MM.1S (cell line): ENCODE measurements around the gene CDKN2B-AS1.

Source experiments
- DNase-seq: peaks from one replicate; pipeline ENCODE4 v3.0.0-alpha.2; 2015
- H2AFZ ChIP-seq: fragments of 300-600 bp; sonication (generic); 2 replicates; pipeline ENCODE4 v1.6.0; 2016; ENCODE audit warnings: antibody characterized with exemption, low read length
- H3F3A ChIP-seq: fragments of 300-600 bp; sonication (generic); 2 replicates; pipeline ENCODE4 v1.6.1; 2016; ENCODE audit warnings: mild to moderate bottlenecking, antibody characterized with exemption, low read length, moderate library complexity, mixed read lengths; ENCODE audit not compliant: insufficient read depth
- H3K27ac ChIP-seq: fragments of 300-600 bp; sonication (generic); 2 replicates; pipeline ENCODE4 v1.5.1; 2016; ENCODE audit warnings: mild to moderate bottlenecking, low read length
- H3K27me3 ChIP-seq: fragments of 300-600 bp; sonication (generic); replicated peaks from 2 replicates; pipeline ENCODE4 v1.6.0; 2016; ENCODE audit warnings: low read length; ENCODE audit not compliant: insufficient read depth
- H3K36me3 ChIP-seq: fragments of 300-600 bp; sonication (generic); replicated peaks from 2 replicates; pipeline ENCODE4 v1.6.1; 2016; ENCODE audit warnings: mild to moderate bottlenecking, low read length, mixed read lengths; ENCODE audit not compliant: insufficient read depth
- H3K4me1 ChIP-seq: fragments of 300-600 bp; sonication (generic); 2 replicates; pipeline ENCODE4 v1.6.1; 2016; ENCODE audit warnings: low read length, mixed read lengths
- H3K4me2 ChIP-seq: fragments of 300-600 bp; sonication (generic); 2 replicates; pipeline ENCODE4 v1.6.0; 2016; ENCODE audit warnings: low read depth, low read length
- H3K4me3 ChIP-seq: fragments of 300-600 bp; sonication (generic); 2 replicates; pipeline ENCODE4 v1.5.1; 2016; ENCODE audit warnings: low read length, mixed read lengths
- H3K79me2 ChIP-seq: fragments of 300-600 bp; sonication (generic); 2 replicates; pipeline ENCODE4 v1.6.1; 2016; ENCODE audit warnings: mixed run types, low read length, mixed read lengths
- H3K9ac ChIP-seq: fragments of 300-600 bp; sonication (generic); 2 replicates; pipeline ENCODE4 v1.6.1; 2016; ENCODE audit warnings: low read length, mixed read lengths
- H3K9me2 ChIP-seq: fragments of 300-600 bp; sonication (generic); replicated peaks from 2 replicates; pipeline ENCODE4 v1.6.1; 2016; ENCODE audit warnings: mild to moderate bottlenecking, low read length, mixed read lengths; ENCODE audit not compliant: insufficient read depth
- H3K9me3 ChIP-seq: fragments of 300-600 bp; sonication (generic); replicated peaks from 2 replicates; pipeline ENCODE4 v1.6.1; 2016; ENCODE audit warnings: mild to moderate bottlenecking, low read length, mixed read lengths; ENCODE audit not compliant: insufficient read depth
- H4K20me1 ChIP-seq: fragments of 300-600 bp; sonication (generic); 2 replicates; pipeline ENCODE4 v1.6.1; 2016; ENCODE audit warnings: mild to moderate bottlenecking, low read length, moderate library complexity, mixed read lengths; ENCODE audit not compliant: insufficient read depth
- EZH2 ChIP-seq: fragments of 300-600 bp; sonication (generic); optimal IDR thresholded peaks from 2 replicates; pipeline ENCODE3; 2017; ENCODE audit warnings: low read depth, mild to moderate bottlenecking, antibody characterized with exemption, low read length, mixed read lengths
- EZH2phosphoT487 ChIP-seq: fragments of 300-600 bp; sonication (generic); IDR thresholded peaks from 2 replicates; pipeline ENCODE4 v1.6.1; 2018; ENCODE audit warnings: antibody characterized with exemption, low read length
- TF ChIP-seq, protein P1 (sequence below): fragments of 300-600 bp; sonication (generic); IDR thresholded peaks from 2 replicates; pipeline ENCODE4 v1.5.1; 2016; ENCODE audit warnings: antibody characterized with exemption, low read length, mixed read lengths

CDKN2B-AS1 gene

GRCh38 chr9:22008384-22008716 is 13.8 kb downstream of the CDKN2B-AS1 start:
- Histone ChIP-seq H3K4me2 (no peak overlapping the region), H3K9me3 (no peaks in the 10 kb centered on the region), H4K20me1 (no peaks in the 10 kb centered on the region), H3K27me3 (no peaks in the 10 kb centered on the region), H2AFZ (no peak overlapping the region), H3K27ac (no peak overlapping the region), H3K4me1 (no peaks in the 10 kb centered on the region), H3K9me2 (no peaks in the 10 kb centered on the region), H3F3A (no peaks in the 10 kb centered on the region), H3K4me3 (no peak overlapping the region), H3K79me2 (no peaks in the 10 kb centered on the region), H3K9ac (no peak overlapping the region), H3K36me3 (no peaks in the 10 kb centered on the region)
- TF ChIP-seq, protein P1, sequence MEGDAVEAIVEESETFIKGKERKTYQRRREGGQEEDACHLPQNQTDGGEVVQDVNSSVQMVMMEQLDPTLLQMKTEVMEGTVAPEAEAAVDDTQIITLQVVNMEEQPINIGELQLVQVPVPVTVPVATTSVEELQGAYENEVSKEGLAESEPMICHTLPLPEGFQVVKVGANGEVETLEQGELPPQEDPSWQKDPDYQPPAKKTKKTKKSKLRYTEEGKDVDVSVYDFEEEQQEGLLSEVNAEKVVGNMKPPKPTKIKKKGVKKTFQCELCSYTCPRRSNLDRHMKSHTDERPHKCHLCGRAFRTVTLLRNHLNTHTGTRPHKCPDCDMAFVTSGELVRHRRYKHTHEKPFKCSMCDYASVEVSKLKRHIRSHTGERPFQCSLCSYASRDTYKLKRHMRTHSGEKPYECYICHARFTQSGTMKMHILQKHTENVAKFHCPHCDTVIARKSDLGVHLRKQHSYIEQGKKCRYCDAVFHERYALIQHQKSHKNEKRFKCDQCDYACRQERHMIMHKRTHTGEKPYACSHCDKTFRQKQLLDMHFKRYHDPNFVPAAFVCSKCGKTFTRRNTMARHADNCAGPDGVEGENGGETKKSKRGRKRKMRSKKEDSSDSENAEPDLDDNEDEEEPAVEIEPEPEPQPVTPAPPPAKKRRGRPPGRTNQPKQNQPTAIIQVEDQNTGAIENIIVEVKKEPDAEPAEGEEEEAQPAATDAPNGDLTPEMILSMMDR = no peak
- DNase-seq = no peak

- Histone ChIP-seq H3K9ac (no peak within 1 kb of the TSS), H4K20me1 (no peaks in the 10 kb centered on the region), H3K79me2 (no peaks in the 10 kb centered on the region), H3K4me1 (no peaks in the 10 kb centered on the region), H3K9me3 (no peaks in the 10 kb centered on the region), H3K4me2 (no peak within 1 kb of the TSS), H3K36me3 (no peaks in the 10 kb centered on the region), H3K4me3 (no peak within 1 kb of the TSS), H3K27ac (no peak within 1 kb of the TSS), H3F3A (no peaks in the 10 kb centered on the region), H3K9me2 (no peaks in the 10 kb centered on the region), H2AFZ (no peak within 1 kb of the TSS), H3K27me3 (no peaks in the 10 kb centered on the region)
- TF ChIP-seq, protein P1 = no peak
- no peak for TF ChIP-seq EZH2
- no peak for TF ChIP-seq EZH2phosphoT487
- no peak for DNase-seq
Measured at GRCh38 chr9:22008717-22009505, 14.3 kb downstream of the CDKN2B-AS1 start, which contains the start of gene CDKN2B. TSS of gene CDKN2B (minus strand) at chr9:22009305. CDS start at chr9:22008953, 352 bp downstream.

- H4K20me1 ChIP-seq = no peaks in the 10 kb centered on the region
- H3K36me3 ChIP-seq = no peaks in the 10 kb centered on the region
- H3K9me2 ChIP-seq = no peaks in the 10 kb centered on the region
- H3F3A ChIP-seq = no peaks in the 10 kb centered on the region
- no peak overlapping the region for H3K4me3 ChIP-seq
- H3K9ac ChIP-seq = no peak overlapping the region
- H3K9me3 ChIP-seq = no peaks in the 10 kb centered on the region
- no peak overlapping the region for H2AFZ ChIP-seq
- H3K27ac ChIP-seq = no peak overlapping the region
- H3K79me2 ChIP-seq = no peaks in the 10 kb centered on the region
- TF ChIP-seq, protein P1 = no peak
- no peak for TF ChIP-seq EZH2phosphoT487
- H3K4me1 ChIP-seq = no peaks in the 10 kb centered on the region
- DNase-seq = no peak
- no peaks in the 10 kb centered on the region for H3K27me3 ChIP-seq
- no peak overlapping the region for H3K4me2 ChIP-seq
Measured at GRCh38 chr9:22009506-22009867, 14.9 kb downstream of the CDKN2B-AS1 start.
